Natural killer cell (primary cell): ENCODE results near the gene KCNN1. TPM values are rescaled to one million over a fixed set of nuclear protein-coding genes. Genes with fewer than 3 reads are reported as not detected.
A peak's percentile ranks its signal among the peaks of the same experiment; 100 is the strongest.

Experiments
- ATAC-seq, 3 donors: fragments of 150-1000 bp in 2 of 3; fragments of 200-7000 bp in 1 of 3; cut with Tn5 transposase; 1 replicate in 1 of 3; 2 replicates in 2 of 3; pipeline ENCODE4 v1.10.0; 2021; ENCODE audit warnings: mild to moderate bottlenecking in 2 of 3, moderate library complexity in 2 of 3
- DNase-seq, 2 donors: peaks; one replicate each; pipeline versions ENCODE4 v3.0.0 to v3.0.0-alpha.2; 2013 to 2021; ENCODE audit warnings: mixed read lengths in 1 of 2
- H3K27ac ChIP-seq: one replicate; pipeline ENCODE4 v1.5.1; 2013; ENCODE audit warnings: mild to moderate bottlenecking, low read length
- H3K27me3 ChIP-seq: one replicate; pipeline ENCODE4 v1.6.1; 2013; ENCODE audit warnings: low read length; ENCODE audit not compliant: control insufficient read depth, insufficient read depth
- H3K36me3 ChIP-seq: one replicate; pipeline ENCODE4 v1.6.1; 2013; ENCODE audit warnings: low read length; ENCODE audit not compliant: control insufficient read depth, insufficient read depth
- H3K4me1 ChIP-seq: one replicate; pipeline ENCODE4 v1.6.1; 2013; ENCODE audit warnings: low read length; ENCODE audit not compliant: control insufficient read depth, insufficient read depth
- H3K4me3 ChIP-seq: one replicate; pipeline ENCODE4 v1.5.1; 2013; ENCODE audit warnings: low read length
- H3K9me3 ChIP-seq: one replicate; pipeline ENCODE4 v1.6.1; 2013; ENCODE audit warnings: low read length; ENCODE audit not compliant: control insufficient read depth, insufficient read depth
- H3K27ac Mint-ChIP-seq, 2 donors: one replicate each; pipeline ENCODE4 v1.8.0; 2022; ENCODE audit warnings: mild to moderate bottlenecking in 2 of 2, mixed read lengths in 2 of 2, moderate library complexity in 1 of 2
- H3K27me3 Mint-ChIP-seq, 2 donors: one replicate each; pipeline ENCODE4 v1.8.0; 2022; ENCODE audit warnings: low read depth in 2 of 2, mixed read lengths in 2 of 2
- H3K36me3 Mint-ChIP-seq: one replicate; pipeline ENCODE4 v1.8.0; 2022; ENCODE audit warnings: mixed read lengths
- H3K4me1 Mint-ChIP-seq, 2 donors: one replicate each; pipeline ENCODE4 v1.8.0; 2022; ENCODE audit warnings: mixed read lengths in 2 of 2
- H3K4me3 Mint-ChIP-seq: one replicate; pipeline ENCODE4 v1.8.0; 2022; ENCODE audit warnings: mild to moderate bottlenecking, moderate library complexity, mixed read lengths
- H3K9me3 Mint-ChIP-seq, 2 donors: one replicate each; pipeline ENCODE4 v1.8.0; 2022; ENCODE audit warnings: mixed read lengths in 2 of 2
- CTCF ChIP-seq: fragments of 200-600 bp; IDR thresholded peaks from one replicate; pipeline ENCODE4 v1.8.0; 2022; ENCODE audit warnings: antibody characterized with exemption
- WGBS: methylation state at CpG from one replicate; pipeline ENCODE4 v1.1.7; 2013; ENCODE audit warnings: missing lambda C conversion rate; ENCODE audit not compliant: insufficient coverage; 5-methylcytosine and 5-hydroxymethylcytosine counted together
- intact Hi-C: fragments of 100-400 bp; cut with micrococcal nuclease; formaldehyde crosslinking; loops from one replicate; pipeline ENCODE4 v1.14.2; 2022
- total RNA-seq, 4 donors: library from RNA; stranded (reverse); fragments of 120-200 nt in 1 of 4; gene quantifications; one replicate each; pipeline versions ENCODE4 v1.2.3 to v1.2.4, GENCODE V29; 2013 to 2022

Gene KCNN1
- total RNA-seq, 3 donors from 2014 or later (not counting 1 experiment from before 2014, with no cell fraction given) = not detected

- no peaks in the 10 kb centered on the region for H3K9me3 ChIP-seq
- H3K27me3 Mint-ChIP-seq = no peaks in the 10 kb centered on the region
- peaks cover 36% of the 10 kb centered on the region for H3K4me1 ChIP-seq
- no peak overlapping the region for H3K4me3 Mint-ChIP-seq
- peak overlapping the region; percentile 94 to 95 for H3K27ac Mint-ChIP-seq
- peaks cover 52% of the 10 kb centered on the region for H3K36me3 ChIP-seq
- H3K4me1 Mint-ChIP-seq = peaks cover 16 to 33% of the 10 kb centered on the region in 2 donors
- DNase-seq (peak in 1 of 2 donors; percentile 40), ATAC-seq (no peak)
- intact Hi-C loops = loop anchor here (5.0 kb wide), 1 partner anchor 163 kb away; the partner anchor contains the start of gene IFI30
- H3K27ac ChIP-seq = no peak overlapping the region
- H3K4me3 ChIP-seq = no peak overlapping the region
- no peaks in the 10 kb centered on the region for H3K27me3 ChIP-seq
- H3K9me3 Mint-ChIP-seq = no peaks in the 10 kb centered on the region
- TF ChIP-seq CTCF = no peak
- H3K36me3 Mint-ChIP-seq = peaks cover 7% of the 10 kb centered on the region
- WGBS = 92% methylated on average over 37 of the region's 37 CpGs
Measured at GRCh38 chr19:18009412-18010066, 42.6 kb downstream of the KCNN1 start.

- peaks cover 36% of the 10 kb centered on the region for H3K4me1 ChIP-seq
- intact Hi-C loops = no loop called here
- H3K9me3 ChIP-seq = no peaks in the 10 kb centered on the region
- whole genome bisulfite sequencing = 97% methylated on average over 11 of the region's 11 CpGs
- H3K36me3 ChIP-seq = peaks cover 53% of the 10 kb centered on the region
- H3K27ac ChIP-seq = no peak overlapping the region
- no peaks in the 10 kb centered on the region for H3K27me3 ChIP-seq
- Mint-ChIP-seq H3K27me3 (no peaks in the 10 kb centered on the region), H3K9me3 (no peaks in the 10 kb centered on the region), H3K27ac (peak overlapping the region in 1 of 2 donors; percentile 36), H3K36me3 (peaks cover 7% of the 10 kb centered on the region), H3K4me3 (no peak overlapping the region), H3K4me1 (peaks cover 16 to 33% of the 10 kb centered on the region in 2 donors)
- no peak for ATAC-seq
- DNase-seq = no peak
- TF ChIP-seq CTCF = no peak
- no peak overlapping the region for H3K4me3 ChIP-seq
Measured at GRCh38 chr19:18010149-18010548, 43.2 kb downstream of the KCNN1 start.

- H3K4me1 Mint-ChIP-seq = peaks cover 6 to 27% of the 10 kb centered on the region in 2 donors
- WGBS = 88% methylated on average over 17 of the region's 17 CpGs
- intact Hi-C loops = no loop called here
- no peaks in the 10 kb centered on the region for H3K27me3 Mint-ChIP-seq
- Histone ChIP-seq H3K36me3 (peaks cover 54% of the 10 kb centered on the region), H3K27ac (no peak overlapping the region), H3K4me3 (no peak overlapping the region), H3K4me1 (peaks cover 28% of the 10 kb centered on the region), H3K9me3 (no peaks in the 10 kb centered on the region), H3K27me3 (no peaks in the 10 kb centered on the region)
- peaks cover 7% of the 10 kb centered on the region for H3K36me3 Mint-ChIP-seq
- H3K27ac Mint-ChIP-seq = peak overlapping the region; percentile 24 to 47
- peak overlapping the region; percentile 8 for H3K4me3 Mint-ChIP-seq
- DNase-seq (peak in 1 of 2 donors; percentile 56), ATAC-seq (peak in 1 of 3 donors; percentile 21)
- no peak for TF ChIP-seq CTCF
- H3K9me3 Mint-ChIP-seq = no peaks in the 10 kb centered on the region
Measured at GRCh38 chr19:18013210-18014111, 46.6 kb downstream of the KCNN1 start.
